Left kidney (tissue), 2 donors: Measurements from ENCODE around the gene RREB1. TPM values are rescaled to one million over a fixed set of nuclear protein-coding genes. Genes with fewer than 3 reads are reported as not detected.

Experiments used
- DNase-seq: peaks from one replicate; pipeline ENCODE4 v3.0.0-alpha.2; 2013
- polyA plus RNA-seq: library from polyadenylated mRNA; unstranded; fragments of 120-200 nt; gene quantifications from one replicate; pipeline ENCODE4 v1.2.1, GENCODE V29; 2013; ENCODE audit not compliant: insufficient read length

Gene RREB1
- polyA plus RNA-seq, 1 donor, result 23.9 TPM

- no peak for DNase-seq
Measured at GRCh38 chr6:7124114-7124513, 16.4 kb downstream of the RREB1 start.

- no peak for DNase-seq
Measured at GRCh38 chr6:7124636-7125035, 16.9 kb downstream of the RREB1 start.

- DNase-seq, result no peak
Measured at GRCh38 chr6:7125290-7125689, 17.5 kb downstream of the RREB1 start.

GRCh38 chr6:7126754-7127153, 19.0 kb downstream of the RREB1 start:
- no peak for DNase-seq

- no peak for DNase-seq
Measured at GRCh38 chr6:7127680-7128079, 19.9 kb downstream of the RREB1 start.

- no peak for DNase-seq
Measured at GRCh38 chr6:7129360-7129759, 21.6 kb downstream of the RREB1 start.

GRCh38 chr6:7129784-7130569, 22.2 kb downstream of the RREB1 start:
- no peak for DNase-seq

- no peak for DNase-seq
Measured at GRCh38 chr6:7131390-7131789, 23.6 kb downstream of the RREB1 start.

GRCh38 chr6:7132398-7133035, 24.8 kb downstream of the RREB1 start:
- DNase-seq, result no peak

- no peak for DNase-seq
Measured at GRCh38 chr6:7134999-7135745, 27.4 kb downstream of the RREB1 start.

- DNase-seq, result no peak
Measured at GRCh38 chr6:7135755-7136154, 28.0 kb downstream of the RREB1 start.

- DNase-seq, result no peak
Measured at GRCh38 chr6:7136859-7137334, 29.1 kb downstream of the RREB1 start.

- no peak for DNase-seq
Measured at GRCh38 chr6:7137335-7138045, 29.7 kb downstream of the RREB1 start.

- no peak for DNase-seq
Measured at GRCh38 chr6:7138046-7138531, 30.3 kb downstream of the RREB1 start.

GRCh38 chr6:7138921-7139358, 31.2 kb downstream of the RREB1 start:
- no peak for DNase-seq

GRCh38 chr6:7139835-7140470, 32.2 kb downstream of the RREB1 start:
- no peak for DNase-seq

- peak; percentile 77 for DNase-seq
Measured at GRCh38 chr6:7140631-7141378, 33.0 kb downstream of the RREB1 start.

GRCh38 chr6:7142228-7142801, 34.6 kb downstream of the RREB1 start:
- DNase-seq, result no peak

- DNase-seq, result no peak
Measured at GRCh38 chr6:7142918-7143475, 35.2 kb downstream of the RREB1 start.

- no peak for DNase-seq
Measured at GRCh38 chr6:7143476-7143974, 35.8 kb downstream of the RREB1 start.
